GM19238 (cell line): ENCODE results near the gene PRRG1.
"Not testable (repeated sequence)": the region's sequence is repeated elsewhere in the genome, so short reads cannot be mapped to it uniquely, and the experiment has no call there.

Experiments used
- DNase-seq: peaks from one replicate; pipeline ENCODE4 v3.0.0; 2011; ENCODE audit warnings: low spot score; ENCODE audit not compliant: insufficient read length

PRRG1 gene

GRCh38 chrX:37468124-37468739, 119.1 kb downstream of the PRRG1 start:
- no peak for DNase-seq

- no peak for DNase-seq
Measured at GRCh38 chrX:37470711-37471110, 121.5 kb downstream of the PRRG1 start.

- DNase-seq, result no peak
Measured at GRCh38 chrX:37472836-37473235, 123.7 kb downstream of the PRRG1 start.

- no peak for DNase-seq
Measured at GRCh38 chrX:37474478-37474877, 125.3 kb downstream of the PRRG1 start.

GRCh38 chrX:37476571-37477170, 127.5 kb downstream of the PRRG1 start:
- no peak for DNase-seq

GRCh38 chrX:37484335-37484734, 135.2 kb downstream of the PRRG1 start:
- DNase-seq, result not testable (repeated sequence)

GRCh38 chrX:37485429-37485828, 136.3 kb downstream of the PRRG1 start:
- no peak for DNase-seq

- DNase-seq, result no peak
Measured at GRCh38 chrX:37487271-37487670, 138.1 kb downstream of the PRRG1 start.

GRCh38 chrX:37488323-37488722, 139.2 kb downstream of the PRRG1 start:
- DNase-seq, result no peak

- DNase-seq, result no peak
Measured at GRCh38 chrX:37491686-37492085, 142.5 kb downstream of the PRRG1 start.

GRCh38 chrX:37495760-37496159, 146.6 kb downstream of the PRRG1 start:
- DNase-seq, result not testable (repeated sequence)

- DNase-seq, result not testable (repeated sequence)
Measured at GRCh38 chrX:37497126-37497525, 148.0 kb downstream of the PRRG1 start.

- DNase-seq, result not testable (repeated sequence)
Measured at GRCh38 chrX:37498323-37498722, 149.2 kb downstream of the PRRG1 start.

GRCh38 chrX:37499649-37500048, 150.5 kb downstream of the PRRG1 start:
- DNase-seq, result not testable (repeated sequence)

- DNase-seq, result no peak
Measured at GRCh38 chrX:37504991-37505390, 155.8 kb downstream of the PRRG1 start.
